ENCODE data around the gene WDR91. TPM values are rescaled to one million over a fixed set of nuclear protein-coding genes. Genes with fewer than 3 reads are reported as not detected.

WDR91 gene
- 3.7 and 4.8 TPM in 2 replicates for total RNA-seq

DNA sequence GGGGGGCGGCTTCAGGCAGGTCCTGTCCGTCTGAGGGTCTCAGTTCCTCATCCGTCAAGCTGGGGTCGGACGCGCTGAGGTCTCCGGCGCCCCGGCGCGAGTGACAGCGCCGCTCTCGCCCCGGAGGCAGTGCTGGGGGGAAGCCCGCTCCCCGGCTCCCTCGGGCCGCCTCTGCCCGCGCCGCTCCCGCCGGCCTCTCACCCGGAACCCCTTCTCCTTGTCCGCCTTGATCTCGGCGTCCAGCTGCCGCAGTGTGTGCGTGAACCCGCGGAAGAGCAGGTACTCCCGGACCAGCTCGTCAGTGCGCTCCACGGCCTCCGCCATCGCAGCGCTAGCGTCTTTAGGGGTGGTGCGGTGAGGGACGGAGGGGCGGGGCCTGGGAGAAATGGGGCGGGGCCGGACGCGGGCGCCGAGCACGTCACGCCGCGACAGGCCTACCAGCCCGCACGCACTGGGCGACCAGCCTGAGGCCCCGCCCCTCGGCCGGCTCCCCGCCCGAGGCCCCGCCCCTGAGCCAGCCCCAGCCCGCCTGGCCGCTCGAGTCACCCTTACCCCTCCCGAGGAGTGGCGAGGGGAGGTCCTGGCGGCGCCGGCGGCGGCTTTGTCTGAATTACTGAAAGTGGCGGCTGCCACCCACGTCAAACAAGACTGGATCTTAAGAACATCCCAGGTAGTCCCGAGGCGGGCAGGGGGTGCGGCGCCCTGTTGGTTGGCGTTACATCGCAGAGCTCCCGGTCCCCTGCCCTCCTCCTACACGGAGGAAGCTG is at the start of gene WDR91:
Gene WDR91 (minus strand): TSS at position 348 of the 767 bp plus-strand sequence. CDS start 24 bp downstream, at position 324.

DNA sequence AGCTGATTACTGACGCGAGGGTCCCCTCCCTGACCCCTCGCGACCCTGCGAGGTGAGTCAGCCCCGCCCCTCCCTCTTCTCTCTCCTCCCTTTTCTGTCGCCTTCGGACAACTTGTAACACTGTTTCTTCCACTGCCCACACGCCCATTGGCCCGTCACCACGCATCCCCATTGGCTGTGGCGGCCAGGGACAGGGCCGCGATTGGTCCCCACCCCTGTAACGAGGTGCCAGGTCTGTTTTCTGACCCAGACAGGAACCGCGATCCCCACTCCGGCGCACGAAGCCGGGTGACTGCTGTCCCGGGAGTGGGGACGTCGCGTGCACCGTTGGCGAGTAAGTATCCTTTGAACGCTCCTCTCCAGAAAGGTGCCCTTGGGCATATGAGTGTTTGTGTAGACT is 22.2 kb upstream of the WDR91 start, which contains the start of gene STRA8:
Gene STRA8 (plus strand): TSS at position 269 of the 400 bp plus-strand sequence. CDS start 6,687 bp downstream, outside the sequence.

DNA sequence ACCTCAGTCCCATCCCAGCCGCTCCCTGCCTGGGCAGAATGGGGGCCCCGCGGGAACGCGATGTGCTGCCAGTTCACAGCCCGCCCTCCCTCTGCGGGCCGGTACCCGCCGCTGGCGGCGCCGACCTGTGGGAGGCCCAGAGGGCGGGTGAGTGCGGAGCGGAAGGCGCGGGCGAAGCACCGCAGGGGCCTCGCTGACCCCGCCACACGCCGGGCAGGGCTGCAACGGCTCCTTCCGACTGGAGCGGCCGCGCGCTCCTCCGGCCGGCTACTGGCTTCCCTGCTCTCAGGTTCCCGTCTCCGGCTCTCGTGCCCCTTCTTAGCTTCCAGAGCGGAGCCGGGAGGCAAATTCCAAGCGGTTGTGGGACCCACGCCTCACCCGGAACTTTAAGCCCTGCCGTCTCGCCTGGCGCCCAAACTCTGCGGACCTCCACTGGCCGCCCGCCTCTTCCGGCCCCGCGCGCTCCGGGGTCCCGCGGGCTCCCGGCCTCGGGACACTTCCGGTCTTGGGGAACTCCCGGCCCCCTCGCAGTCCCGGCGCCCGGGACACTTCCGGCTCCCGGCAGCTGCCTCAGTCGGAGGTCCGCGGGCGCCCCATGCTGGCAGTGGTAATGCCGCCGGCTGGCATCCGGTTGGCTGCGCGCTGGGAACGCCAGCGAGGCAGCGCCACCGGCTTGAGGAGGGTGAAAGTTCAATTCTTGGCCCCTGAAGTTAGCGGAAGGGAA is 40.9 kb downstream of the WDR91 start, which contains the start of gene CYREN:
Gene CYREN (minus strand): TSS at position 434 of the 724 bp plus-strand sequence. CDS start 1,785 bp downstream, outside the sequence.

DNA sequence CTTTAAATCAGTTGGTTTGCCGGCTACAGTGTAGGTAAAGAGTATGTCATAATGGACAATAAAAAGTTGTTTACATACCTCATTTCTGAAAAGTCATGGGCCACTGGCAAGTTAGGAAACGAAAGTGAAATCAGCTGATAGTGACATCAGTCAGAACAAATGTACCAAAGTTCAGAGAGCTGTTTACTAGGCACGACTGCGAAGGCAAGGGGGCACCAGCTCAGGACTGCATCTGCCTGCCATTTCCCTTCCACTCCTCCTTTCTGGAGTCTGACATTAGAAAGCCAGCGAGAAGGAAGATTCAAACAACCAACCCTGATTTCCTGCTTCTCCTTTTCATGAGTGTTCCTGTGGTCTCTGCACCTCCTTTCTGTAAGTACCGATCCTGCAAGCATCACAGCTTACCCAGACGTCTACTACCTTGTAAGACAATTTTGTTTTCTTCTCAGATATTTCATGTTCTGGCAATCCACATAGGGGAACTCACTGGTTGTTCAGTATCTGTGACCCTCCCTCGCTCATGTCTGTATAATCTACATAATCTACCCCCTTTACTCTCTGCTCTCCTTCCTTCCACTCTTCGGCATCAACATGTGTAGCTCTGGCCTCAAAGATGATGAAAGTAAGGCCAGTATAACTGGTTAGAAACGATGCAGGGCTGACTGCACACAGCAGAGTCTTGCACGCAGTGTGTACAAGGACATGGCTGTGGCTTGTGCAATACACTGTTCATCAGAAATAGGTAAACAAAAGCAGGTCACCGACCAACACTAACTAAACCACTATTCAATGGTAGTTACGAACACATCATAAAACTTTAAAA is 63.2 kb downstream of the WDR91 start, which contains the start of gene TMEM140:
Gene TMEM140 (plus strand): TSS at position 174 of the 823 bp plus-strand sequence. CDS start 16,370 bp downstream, outside the sequence.

Other genes starting within 250 kb of the WDR91 start
- gene AGBL3, start 225.0 kb downstream of the WDR91 start, total RNA-seq, result 0.89 and 0.97 TPM in 2 replicates
- gene TMEM140, start 63.5 kb downstream of the WDR91 start, total RNA-seq, result 0.92 and 3.3 TPM in 2 replicates
- 36.2 and 40.4 TPM in 2 replicates for gene CYREN, start 40.8 kb downstream of the WDR91 start, total RNA-seq
- not detected in 2 replicates for gene STRA8, start 22.3 kb upstream of the WDR91 start, total RNA-seq